ENCODE data around the gene ARID1B.

- TF ChIP-seq CTCF (IDR thresholded peaks at IDR 0.05; ENCODE audit: poor library complexity) (no peak), EZH2 (IDR thresholded peaks at IDR 0.05; ENCODE audit: borderline replicate concordance) (no peak), EZH2phosphoT487 (IDR thresholded peaks at IDR 0.05; ENCODE audit: low read depth, severe bottlenecking, unreplicated experiment) (no peak)
Measured at GRCh38 chr6:156955494-156956183, 178.5 kb downstream of the ARID1B start.
